Ovary (tissue), 3 donors: ENCODE data around the gene LMBR1.

ENCODE experiments used
- POLR2A ChIP-seq: fragments of 450-650 bp; IDR thresholded peaks from one replicate; pipeline ENCODE4 v1.6.1; 2017; ENCODE audit warnings: antibody characterized with exemption, mild to moderate bottlenecking, moderate library complexity
- TF ChIP-seq, protein P1 (sequence below), 3 donors: fragments of 450-650 bp in 2 of 3; fragments of 200-600 bp in 1 of 3; IDR thresholded peaks; one replicate each; pipeline versions ENCODE4 v1.5.1 to v1.8.0; 2016 to 2022; ENCODE audit warnings: antibody characterized with exemption in 3 of 3, mild to moderate bottlenecking in 1 of 3
- donor health status: DM: no; HTN: no; CAD: no.

DNA sequence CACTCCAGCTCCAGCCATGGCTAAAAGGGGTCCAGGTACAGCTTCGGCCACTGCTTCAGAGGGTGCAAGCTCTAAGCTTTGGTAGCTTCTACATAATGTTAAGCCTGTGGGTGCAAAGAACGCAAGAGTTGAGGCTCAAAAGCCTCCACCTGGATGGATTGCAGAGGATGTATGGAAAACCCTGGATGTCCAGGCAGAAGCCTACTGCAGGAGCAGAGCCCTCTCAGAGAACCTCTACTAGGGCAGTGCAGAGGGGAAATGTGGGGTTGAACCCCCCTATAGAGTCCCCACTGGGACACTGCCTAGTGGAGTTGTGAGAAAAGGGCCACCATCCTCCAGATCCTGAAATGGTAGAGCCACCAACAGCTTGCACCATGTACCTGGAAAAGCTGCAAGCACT is 263.1 kb downstream of the LMBR1 start:
- TF ChIP-seq, protein P1, sequence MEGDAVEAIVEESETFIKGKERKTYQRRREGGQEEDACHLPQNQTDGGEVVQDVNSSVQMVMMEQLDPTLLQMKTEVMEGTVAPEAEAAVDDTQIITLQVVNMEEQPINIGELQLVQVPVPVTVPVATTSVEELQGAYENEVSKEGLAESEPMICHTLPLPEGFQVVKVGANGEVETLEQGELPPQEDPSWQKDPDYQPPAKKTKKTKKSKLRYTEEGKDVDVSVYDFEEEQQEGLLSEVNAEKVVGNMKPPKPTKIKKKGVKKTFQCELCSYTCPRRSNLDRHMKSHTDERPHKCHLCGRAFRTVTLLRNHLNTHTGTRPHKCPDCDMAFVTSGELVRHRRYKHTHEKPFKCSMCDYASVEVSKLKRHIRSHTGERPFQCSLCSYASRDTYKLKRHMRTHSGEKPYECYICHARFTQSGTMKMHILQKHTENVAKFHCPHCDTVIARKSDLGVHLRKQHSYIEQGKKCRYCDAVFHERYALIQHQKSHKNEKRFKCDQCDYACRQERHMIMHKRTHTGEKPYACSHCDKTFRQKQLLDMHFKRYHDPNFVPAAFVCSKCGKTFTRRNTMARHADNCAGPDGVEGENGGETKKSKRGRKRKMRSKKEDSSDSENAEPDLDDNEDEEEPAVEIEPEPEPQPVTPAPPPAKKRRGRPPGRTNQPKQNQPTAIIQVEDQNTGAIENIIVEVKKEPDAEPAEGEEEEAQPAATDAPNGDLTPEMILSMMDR (IDR thresholded peaks at IDR 0.05), result no peak
- TF ChIP-seq POLR2A, result no peak
